Suprapubic skin (tissue), 4 donors: ENCODE results near the gene RNF44. TPM values are rescaled to one million over a fixed set of nuclear protein-coding genes. Genes with fewer than 3 reads are reported as not detected.

Source experiments
- DNase-seq, 2 donors: peaks; one replicate each; pipeline ENCODE4 v3.0.0-alpha.2; 2019; ENCODE audit warnings: low spot score in 2 of 2
- H3K27ac ChIP-seq: fragments of 200-600 bp; sonication (generic); one replicate; pipeline ENCODE4 v1.5.1; 2019
- H3K27me3 ChIP-seq: fragments of 200-600 bp; sonication (generic); one replicate; pipeline ENCODE4 v1.5.1; 2019
- H3K36me3 ChIP-seq: fragments of 200-600 bp; sonication (generic); one replicate; pipeline ENCODE4 v1.5.1; 2019
- H3K4me1 ChIP-seq: fragments of 200-600 bp; sonication (generic); one replicate; pipeline ENCODE4 v1.5.1; 2019
- H3K4me3 ChIP-seq: fragments of 200-600 bp; sonication (generic); one replicate; pipeline ENCODE4 v1.5.1; 2019; ENCODE audit warnings: mild to moderate bottlenecking
- H3K9me3 ChIP-seq: fragments of 200-600 bp; sonication (generic); one replicate; pipeline ENCODE4 v1.5.1; 2019
- CTCF ChIP-seq, 2 donors: fragments of 200-600 bp in 1 of 2; fragments of 450-650 bp in 1 of 2; sonication (generic) in 1 of 2; IDR thresholded peaks; one replicate each; pipeline ENCODE4 v1.5.1; 2016 to 2019; ENCODE audit warnings: antibody characterized with exemption in 2 of 2, mild to moderate bottlenecking in 1 of 2, moderate library complexity in 1 of 2
- EP300 ChIP-seq: sonication (generic); formaldehyde crosslinking; IDR thresholded peaks from one replicate; pipeline ENCODE4 v1.6.1; 2017; ENCODE audit warnings: antibody characterized with exemption
- POLR2A ChIP-seq, 2 donors: fragments of 450-650 bp; IDR thresholded peaks; one replicate each; pipeline ENCODE4 v1.6.1; 2017; ENCODE audit warnings: antibody characterized with exemption in 2 of 2, mild to moderate bottlenecking in 2 of 2, moderate library complexity in 2 of 2
- POLR2AphosphoS5 ChIP-seq, 3 donors: sonication (generic); formaldehyde crosslinking; IDR thresholded peaks; one replicate each; pipeline ENCODE4 v1.6.1; 2017; ENCODE audit warnings: antibody characterized with exemption in 3 of 3
- WGBS: methylation state at CpG from one replicate; pipeline ENCODE4 v1.1.5; 2018; 5-methylcytosine and 5-hydroxymethylcytosine counted together
- total RNA-seq, 4 donors: library from RNA; depleted of rRNA; stranded (reverse); fragments of >200 nt; gene quantifications; one replicate each; pipeline ENCODE4 v1.1.0, GENCODE V29; 2016

Gene RNF44
- total RNA-seq, 4 donors from 2014 or later: 36.9 to 65.9 (median 46.3) TPM

- Histone ChIP-seq H3K27ac (peak overlapping the region; percentile 81), H3K36me3 (no peaks in the 10 kb centered on the region), H3K27me3 (no peaks in the 10 kb centered on the region), H3K4me1 (peaks cover 46% of the 10 kb centered on the region), H3K9me3 (no peaks in the 10 kb centered on the region), H3K4me3 (peak overlapping the region; percentile 67)
- TF ChIP-seq EP300 (no peak), POLR2AphosphoS5 (IDR thresholded peaks at IDR 0.05) (no peak), POLR2A (IDR thresholded peaks at IDR 0.05) (no peak), CTCF (IDR thresholded peaks at IDR 0.05) (no peak)
- DNase-seq: no peak
- WGBS: 2% methylated on average over 37 of the region's 110 CpGs
Observed at GRCh38 chr5:176542596-176543427, 5.6 kb upstream of the RNF44 start.

DNA sequence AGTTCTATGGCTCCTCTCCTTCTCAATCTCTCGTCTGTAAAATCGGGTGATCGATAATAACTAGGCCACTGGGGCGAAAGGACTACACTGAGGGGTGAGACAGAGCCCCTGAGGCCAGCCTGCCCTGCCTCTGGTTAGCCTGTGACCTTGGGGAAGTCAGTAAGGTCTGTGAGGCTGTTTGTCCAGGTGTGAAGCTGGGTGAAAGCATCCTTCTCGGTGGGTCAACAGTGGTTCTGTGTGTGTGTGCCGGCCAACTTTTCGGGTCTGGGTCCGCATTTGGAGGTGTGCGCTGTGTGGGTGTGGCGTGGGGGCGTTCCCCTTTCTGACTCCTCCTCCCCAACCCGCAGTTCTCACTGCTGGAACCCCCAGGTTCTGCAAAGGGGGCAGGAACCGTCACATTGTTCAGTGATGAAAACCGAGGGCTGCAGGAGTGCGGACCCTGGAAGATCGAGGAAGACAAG is 5.0 kb upstream of the RNF44 start:
- H3K4me1 ChIP-seq: peaks cover 46% of the 10 kb centered on the region
- no peak for DNase-seq
- TF ChIP-seq EP300 (no peak), POLR2AphosphoS5 (IDR thresholded peaks at IDR 0.05) (no peak), POLR2A (IDR thresholded peaks at IDR 0.05) (no peak), CTCF (IDR thresholded peaks at IDR 0.05) (no peak)

GRCh38 chr5:176541338-176542134 is 4.3 kb upstream of the RNF44 start:
- no peaks in the 10 kb centered on the region for H3K27me3 ChIP-seq
- 47% methylated on average over 10 of the region's 12 CpGs for WGBS
- peaks cover 46% of the 10 kb centered on the region for H3K4me1 ChIP-seq
- no peaks in the 10 kb centered on the region for H3K9me3 ChIP-seq
- H3K27ac ChIP-seq: peak overlapping the region; percentile 81
- no peak for TF ChIP-seq POLR2A (IDR thresholded peaks at IDR 0.05)
- no peak for TF ChIP-seq CTCF (IDR thresholded peaks at IDR 0.05)
- TF ChIP-seq EP300: no peak
- TF ChIP-seq POLR2AphosphoS5 (IDR thresholded peaks at IDR 0.05): no peak
- no peak for DNase-seq
- peak overlapping the region; percentile 67 for H3K4me3 ChIP-seq
- no peaks in the 10 kb centered on the region for H3K36me3 ChIP-seq

More for the DNA sequence above, 5.0 kb upstream of the RNF44 start:
- WGBS: 57% methylated on average over 4 of the region's 16 CpGs
- Histone ChIP-seq H3K27me3 (no peaks in the 10 kb centered on the region), H3K4me3 (peak overlapping the region; percentile 67), H3K27ac (peak overlapping the region; percentile 81), H3K36me3 (no peaks in the 10 kb centered on the region), H3K9me3 (no peaks in the 10 kb centered on the region)

- Histone ChIP-seq H3K27me3 (no peaks in the 10 kb centered on the region), H3K4me3 (no peak overlapping the region), H3K27ac (no peak overlapping the region), H3K9me3 (no peaks in the 10 kb centered on the region), H3K4me1 (peaks cover 50% of the 10 kb centered on the region), H3K36me3 (no peaks in the 10 kb centered on the region)
- TF ChIP-seq EP300 (no peak), POLR2AphosphoS5 (IDR thresholded peaks at IDR 0.05) (no peak), POLR2A (IDR thresholded peaks at IDR 0.05) (no peak), CTCF (IDR thresholded peaks at IDR 0.05) (no peak)
- WGBS: 72% methylated on average over 8 of the region's 8 CpGs
- no peak for DNase-seq
Observed at GRCh38 chr5:176540956-176541337, 3.7 kb upstream of the RNF44 start.

DNA sequence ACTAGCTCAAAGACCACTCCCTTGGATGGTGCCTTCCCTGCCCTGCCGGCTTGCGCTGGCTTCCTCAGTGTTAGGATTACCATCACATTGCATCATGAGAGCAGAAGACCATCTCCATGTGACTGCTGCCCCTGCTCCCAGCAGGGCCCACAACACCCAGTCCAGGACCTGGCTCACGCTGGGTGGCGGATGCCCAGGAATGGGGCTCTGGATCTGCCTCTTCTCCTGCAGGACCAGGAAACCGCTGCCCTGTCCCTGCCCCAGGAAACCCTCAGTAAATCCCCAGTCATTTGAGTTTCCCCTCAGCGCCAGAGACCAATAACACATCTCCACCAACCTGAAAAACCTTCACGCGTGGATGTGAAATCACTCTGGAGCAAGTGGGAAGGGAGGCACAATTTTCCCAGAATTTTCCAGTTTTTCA is 3.3 kb upstream of the RNF44 start:
- TF ChIP-seq EP300 (no peak), POLR2A (IDR thresholded peaks at IDR 0.05) (no peak), POLR2AphosphoS5 (IDR thresholded peaks at IDR 0.05) (no peak), CTCF (IDR thresholded peaks at IDR 0.05) (no peak)
- peaks cover 55% of the 10 kb centered on the region for H3K4me1 ChIP-seq
- no peak for DNase-seq
- no peak overlapping the region for H3K4me3 ChIP-seq
- H3K27me3 ChIP-seq: no peaks in the 10 kb centered on the region
- no peak overlapping the region for H3K27ac ChIP-seq
- no peaks in the 10 kb centered on the region for H3K9me3 ChIP-seq
- 92% methylated on average over 8 of the region's 8 CpGs for WGBS
- H3K36me3 ChIP-seq: no peaks in the 10 kb centered on the region
